IPS-15b (cell line): ENCODE measurements around the gene TFRC.
"Not testable (repeated sequence)": the region's sequence is repeated elsewhere in the genome, so short reads cannot be mapped to it uniquely, and the experiment has no call there.

Experiments used
- H3K27me3 ChIP-seq: one replicate; pipeline ENCODE4 v1.6.1; 2013; ENCODE audit warnings: low read length; ENCODE audit not compliant: control insufficient read depth, insufficient read depth
- H3K36me3 ChIP-seq: one replicate; pipeline ENCODE4 v1.6.1; 2013; ENCODE audit warnings: low read length; ENCODE audit not compliant: control insufficient read depth, insufficient read depth
- H3K4me1 ChIP-seq: one replicate; pipeline ENCODE4 v1.6.1; 2013; ENCODE audit warnings: mild to moderate bottlenecking, low read length; ENCODE audit not compliant: control insufficient read depth, insufficient read depth
- H3K4me3 ChIP-seq: one replicate; pipeline ENCODE4 v1.5.1; 2013; ENCODE audit warnings: low read depth, low read length
- H3K9ac ChIP-seq: one replicate; pipeline ENCODE4 v1.6.1; 2013; ENCODE audit warnings: low read depth, mild to moderate bottlenecking, low read length
- H3K9me3 ChIP-seq: one replicate; pipeline ENCODE4 v1.6.1; 2013; ENCODE audit warnings: mild to moderate bottlenecking, low read length; ENCODE audit not compliant: control insufficient read depth, insufficient read depth

Gene TFRC

DNA sequence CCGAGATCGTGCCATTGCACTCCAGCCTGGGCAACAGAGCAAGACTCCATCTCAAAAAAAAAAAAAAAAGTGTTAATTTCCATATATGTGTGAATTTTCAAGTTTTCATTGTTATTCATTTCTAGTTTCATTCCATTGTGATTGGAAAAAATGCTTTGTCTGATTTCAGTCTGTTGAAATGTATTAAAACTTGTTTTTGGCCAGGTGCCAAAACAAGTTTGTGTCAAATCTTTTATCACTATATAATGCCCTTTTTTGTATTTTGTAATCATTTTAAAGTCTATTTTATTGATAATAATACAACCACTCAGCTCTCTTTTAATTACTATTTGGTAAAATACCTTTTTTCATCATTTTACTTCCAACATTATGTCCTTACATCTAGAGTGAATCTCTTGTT is 42.5 kb downstream of the TFRC start:
- H3K36me3 ChIP-seq, result no peaks in the 10 kb centered on the region
- H3K9me3 ChIP-seq, result no peaks in the 10 kb centered on the region
- no peaks in the 10 kb centered on the region for H3K27me3 ChIP-seq
- H3K4me3 ChIP-seq, result no peak overlapping the region
- no peak overlapping the region for H3K9ac ChIP-seq
- no peaks in the 10 kb centered on the region for H3K4me1 ChIP-seq

GRCh38 chr3:196026059-196026458 is 55.8 kb downstream of the TFRC start:
- H3K4me3 ChIP-seq, H3K4me1 ChIP-seq, H3K27me3 ChIP-seq, H3K9ac ChIP-seq, H3K36me3 ChIP-seq, H3K9me3 ChIP-seq: not testable (repeated sequence)

DNA sequence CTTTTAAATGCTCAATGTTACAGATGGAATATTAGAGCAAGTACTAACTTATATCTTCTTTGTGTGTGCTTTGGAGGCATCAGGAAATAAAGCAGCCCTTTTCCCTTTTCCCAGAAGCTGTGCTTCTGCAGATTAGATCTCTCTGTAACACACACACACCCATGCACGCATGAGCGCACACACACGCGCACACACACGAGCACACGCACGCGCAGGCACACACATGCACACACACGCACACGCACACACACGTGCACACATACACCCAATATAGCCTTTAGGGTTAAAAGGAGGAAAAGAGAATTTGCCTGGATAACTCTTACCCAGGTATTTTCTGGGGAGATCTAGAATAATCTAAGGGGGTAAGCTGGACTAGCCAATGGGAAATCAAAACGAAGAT is 56.9 kb downstream of the TFRC start:
- Histone ChIP-seq H3K4me1 (no peaks in the 10 kb centered on the region), H3K4me3 (no peak overlapping the region), H3K9me3 (no peaks in the 10 kb centered on the region), H3K36me3 (no peaks in the 10 kb centered on the region), H3K27me3 (no peaks in the 10 kb centered on the region), H3K9ac (no peak overlapping the region)

- no peak overlapping the region for H3K9ac ChIP-seq
- no peaks in the 10 kb centered on the region for H3K9me3 ChIP-seq
These were observed 57.9 kb downstream of the TFRC start for GRCh38 chr3:196023947-196024346.

GRCh38 chr3:196022499-196022878 is 59.4 kb downstream of the TFRC start:
- not testable (repeated sequence) for H3K4me3 ChIP-seq, H3K27me3 ChIP-seq, H3K4me1 ChIP-seq, H3K9me3 ChIP-seq, H3K36me3 ChIP-seq, H3K9ac ChIP-seq

More at GRCh38 chr3:196023947-196024346, 57.9 kb downstream of the TFRC start:
- Histone ChIP-seq H3K4me3 (no peak overlapping the region), H3K36me3 (no peaks in the 10 kb centered on the region), H3K4me1 (no peaks in the 10 kb centered on the region), H3K27me3 (no peaks in the 10 kb centered on the region)

DNA sequence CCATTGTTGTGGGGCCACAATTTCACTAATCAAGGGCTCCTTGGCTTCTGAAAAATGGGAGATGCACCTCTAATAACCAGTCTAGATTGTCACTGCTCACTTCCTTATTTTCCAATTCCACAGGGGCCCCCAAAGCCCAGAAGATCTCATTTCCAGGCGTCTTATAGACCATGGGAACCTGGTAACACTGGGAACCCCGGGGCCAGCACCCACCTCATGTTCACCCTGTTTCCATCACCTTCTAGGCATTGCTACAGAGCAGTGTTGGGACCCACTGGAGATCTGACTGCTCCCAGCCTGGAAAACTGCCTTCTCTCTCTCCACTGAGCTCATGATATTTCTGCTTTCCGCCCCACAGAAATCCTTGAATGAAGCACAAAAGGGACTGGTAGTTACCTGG is 61.5 kb downstream of the TFRC start:
- no peak overlapping the region for H3K9ac ChIP-seq
- H3K27me3 ChIP-seq, result no peaks in the 10 kb centered on the region
- H3K4me3 ChIP-seq, result no peak overlapping the region
- no peaks in the 10 kb centered on the region for H3K36me3 ChIP-seq
- no peaks in the 10 kb centered on the region for H3K4me1 ChIP-seq
- no peaks in the 10 kb centered on the region for H3K9me3 ChIP-seq

- not testable (repeated sequence) for H3K27me3 ChIP-seq
These were observed 62.3 kb downstream of the TFRC start for GRCh38 chr3:196019576-196019975.

DNA sequence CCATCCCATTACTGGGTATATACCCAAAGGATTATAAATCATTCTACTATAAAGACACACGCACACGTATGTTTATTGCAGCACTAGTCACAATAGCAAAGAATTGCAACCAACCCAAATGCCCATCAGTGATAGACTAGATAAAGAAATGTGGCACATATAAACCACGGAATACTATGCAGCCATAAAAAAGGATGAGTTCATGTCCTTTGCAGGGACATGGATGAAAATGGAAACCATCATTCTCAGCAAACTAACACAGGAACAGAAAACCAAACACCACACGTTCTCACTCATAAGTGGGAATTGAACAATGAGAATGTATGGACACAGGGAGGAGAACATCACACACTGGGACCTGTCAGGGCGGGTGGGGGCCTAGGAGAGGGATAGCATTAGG is 63.7 kb downstream of the TFRC start:
- H3K36me3 ChIP-seq, H3K27me3 ChIP-seq, H3K4me1 ChIP-seq, H3K9me3 ChIP-seq, H3K9ac ChIP-seq, H3K4me3 ChIP-seq: not testable (repeated sequence)

More at GRCh38 chr3:196019576-196019975, 62.3 kb downstream of the TFRC start:
- H3K36me3 ChIP-seq, H3K9ac ChIP-seq, H3K9me3 ChIP-seq, H3K4me3 ChIP-seq, H3K4me1 ChIP-seq: not testable (repeated sequence)

DNA sequence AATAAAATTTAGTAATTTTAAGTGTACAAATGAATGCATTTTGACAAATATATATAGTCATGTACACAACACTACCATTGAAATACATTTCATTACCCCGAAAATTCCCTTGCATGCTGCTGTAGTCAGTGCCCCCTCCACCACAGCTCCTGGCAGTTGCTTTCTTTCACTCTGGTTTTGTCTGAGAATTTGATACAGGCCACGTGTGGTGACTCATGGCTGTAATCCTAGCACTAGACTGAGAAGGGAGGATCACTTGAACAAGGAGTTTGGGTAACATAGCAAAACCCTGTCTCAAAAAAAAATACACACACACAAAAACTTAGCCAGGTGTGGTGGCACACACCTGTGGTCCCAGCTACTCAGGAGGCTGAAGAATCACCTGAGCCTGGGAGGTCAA is 65.4 kb downstream of the TFRC start:
- Histone ChIP-seq H3K27me3 (no peaks in the 10 kb centered on the region), H3K4me1 (no peaks in the 10 kb centered on the region), H3K9ac (no peak overlapping the region), H3K4me3 (no peak overlapping the region), H3K36me3 (no peaks in the 10 kb centered on the region), H3K9me3 (no peaks in the 10 kb centered on the region)

GRCh38 chr3:196016059-196016458 is 65.8 kb downstream of the TFRC start:
- Histone ChIP-seq H3K4me1 (no peaks in the 10 kb centered on the region), H3K9ac (no peak overlapping the region), H3K27me3 (no peaks in the 10 kb centered on the region), H3K9me3 (no peaks in the 10 kb centered on the region), H3K36me3 (no peaks in the 10 kb centered on the region), H3K4me3 (no peak overlapping the region)

DNA sequence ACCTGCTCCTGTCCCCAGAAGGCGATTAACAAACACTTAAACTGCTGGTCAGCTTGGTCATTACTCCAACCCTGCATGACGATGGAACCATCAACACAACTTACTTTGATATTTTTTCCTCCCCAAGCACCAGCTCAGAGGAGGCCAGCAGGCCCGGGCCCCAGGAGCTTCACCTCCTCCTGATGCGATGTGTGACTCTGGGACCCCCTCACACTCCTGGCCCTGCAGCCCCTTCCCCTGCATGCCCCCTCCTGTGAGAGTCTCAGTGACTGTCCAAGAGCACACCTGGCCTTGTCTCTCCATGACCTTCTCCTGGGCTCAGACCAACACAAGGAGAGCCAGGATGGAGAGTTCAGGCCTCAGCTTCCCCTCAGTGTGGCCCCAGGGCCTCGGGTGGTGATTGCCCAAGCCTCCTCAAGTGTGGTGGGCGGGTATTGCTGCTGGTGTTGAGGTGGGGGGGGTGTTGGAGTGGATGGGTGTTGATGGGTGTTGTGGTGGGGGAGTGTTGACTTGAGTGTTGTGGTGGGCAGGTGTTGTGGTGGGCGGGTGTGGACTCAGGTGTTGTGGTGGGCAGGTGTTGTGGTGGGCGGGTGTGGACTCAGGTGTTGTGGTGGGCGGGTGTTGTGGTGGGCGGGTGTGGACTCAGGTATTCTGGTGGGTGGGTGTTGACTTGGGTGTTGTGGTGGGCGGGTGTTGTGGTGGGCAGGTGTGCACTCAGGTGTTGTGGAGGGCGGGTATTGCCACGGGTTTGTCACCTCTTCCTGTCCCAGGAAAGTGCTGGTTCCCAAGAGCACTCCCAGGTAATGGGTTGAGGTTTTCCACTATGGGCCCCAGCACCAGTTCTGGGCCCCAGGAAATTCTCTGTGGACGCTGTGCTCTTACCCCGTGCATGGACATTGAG is 68.1 kb downstream of the TFRC start:
- Histone ChIP-seq H3K9ac (no peak overlapping the region), H3K27me3 (no peaks in the 10 kb centered on the region), H3K4me3 (no peak overlapping the region), H3K36me3 (no peaks in the 10 kb centered on the region), H3K4me1 (no peaks in the 10 kb centered on the region), H3K9me3 (no peaks in the 10 kb centered on the region)

DNA sequence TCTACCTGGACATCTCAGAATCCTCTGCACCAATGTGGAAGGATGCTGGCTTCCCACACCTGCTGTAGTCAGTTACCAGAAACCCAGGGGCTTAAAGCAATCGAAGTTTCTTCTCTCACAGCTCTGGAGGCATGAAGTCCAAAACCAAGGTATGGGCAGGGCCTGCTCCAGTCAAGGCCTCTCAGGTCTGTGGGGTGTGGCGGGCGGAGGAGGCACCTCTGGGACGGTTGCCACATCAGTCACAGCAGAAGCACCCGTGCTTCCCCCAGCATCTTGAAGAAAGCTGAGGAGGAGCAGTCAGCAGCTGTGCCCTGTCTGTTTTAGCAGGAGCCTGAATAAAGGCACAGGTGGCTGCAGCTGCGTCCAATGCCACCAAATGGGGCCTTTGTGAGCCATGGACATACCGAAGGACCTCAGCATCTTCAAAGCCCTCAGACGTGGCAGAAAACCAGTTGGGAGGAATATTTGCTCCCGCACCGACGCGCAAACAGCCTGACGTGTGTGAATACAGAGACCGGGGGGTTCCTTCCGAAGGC is 68.9 kb downstream of the TFRC start:
- Histone ChIP-seq H3K9ac (no peak overlapping the region), H3K4me3 (no peak overlapping the region), H3K4me1 (no peaks in the 10 kb centered on the region), H3K9me3 (no peaks in the 10 kb centered on the region), H3K27me3 (no peaks in the 10 kb centered on the region), H3K36me3 (no peaks in the 10 kb centered on the region)
